ENCODE measurements around the gene CHM. TPM values are rescaled to one million over a fixed set of nuclear protein-coding genes. Genes with fewer than 3 reads are reported as not detected.
A peak's percentile ranks its signal among the peaks of the same experiment; 100 is the strongest.

Gene CHM
- total RNA-seq, 1 donor from 2014 or later, result 28.4 TPM

DNA sequence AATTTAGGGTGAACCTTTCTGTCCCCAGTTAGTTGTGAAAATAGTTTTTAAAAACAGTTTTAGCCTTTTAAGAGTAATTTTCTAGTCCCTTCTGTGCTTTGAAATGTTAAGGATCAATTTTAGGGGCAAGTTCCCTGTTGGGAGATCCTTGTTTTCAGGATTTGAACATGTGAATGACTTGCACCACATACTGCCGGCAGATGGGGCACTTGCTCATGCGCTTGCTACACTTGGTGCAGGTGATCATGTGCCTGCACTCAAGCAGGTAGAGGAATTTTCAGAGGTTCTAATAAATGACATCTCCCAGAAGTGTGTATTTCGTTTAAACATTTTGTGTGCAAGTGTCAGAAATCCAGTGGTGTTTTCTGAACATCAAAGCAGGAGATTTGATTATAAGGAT lies 195.9 kb downstream of the CHM start:
- Histone ChIP-seq H3K4me3 (no peak overlapping the region), H3K27me3 (no peaks in the 10 kb centered on the region), H3K36me3 (no peaks in the 10 kb centered on the region), H3K27ac (no peak overlapping the region), H3K4me1 (no peaks in the 10 kb centered on the region), H3K9me3 (no peaks in the 10 kb centered on the region)
- ATAC-seq (no peak), DNase-seq (peak; percentile 51)
- TF ChIP-seq, protein P1, sequence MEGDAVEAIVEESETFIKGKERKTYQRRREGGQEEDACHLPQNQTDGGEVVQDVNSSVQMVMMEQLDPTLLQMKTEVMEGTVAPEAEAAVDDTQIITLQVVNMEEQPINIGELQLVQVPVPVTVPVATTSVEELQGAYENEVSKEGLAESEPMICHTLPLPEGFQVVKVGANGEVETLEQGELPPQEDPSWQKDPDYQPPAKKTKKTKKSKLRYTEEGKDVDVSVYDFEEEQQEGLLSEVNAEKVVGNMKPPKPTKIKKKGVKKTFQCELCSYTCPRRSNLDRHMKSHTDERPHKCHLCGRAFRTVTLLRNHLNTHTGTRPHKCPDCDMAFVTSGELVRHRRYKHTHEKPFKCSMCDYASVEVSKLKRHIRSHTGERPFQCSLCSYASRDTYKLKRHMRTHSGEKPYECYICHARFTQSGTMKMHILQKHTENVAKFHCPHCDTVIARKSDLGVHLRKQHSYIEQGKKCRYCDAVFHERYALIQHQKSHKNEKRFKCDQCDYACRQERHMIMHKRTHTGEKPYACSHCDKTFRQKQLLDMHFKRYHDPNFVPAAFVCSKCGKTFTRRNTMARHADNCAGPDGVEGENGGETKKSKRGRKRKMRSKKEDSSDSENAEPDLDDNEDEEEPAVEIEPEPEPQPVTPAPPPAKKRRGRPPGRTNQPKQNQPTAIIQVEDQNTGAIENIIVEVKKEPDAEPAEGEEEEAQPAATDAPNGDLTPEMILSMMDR (IDR thresholded peaks at IDR 0.05), result peak; percentile 33
- intact Hi-C loops (cut with DNase I), result no loop called here

DNA sequence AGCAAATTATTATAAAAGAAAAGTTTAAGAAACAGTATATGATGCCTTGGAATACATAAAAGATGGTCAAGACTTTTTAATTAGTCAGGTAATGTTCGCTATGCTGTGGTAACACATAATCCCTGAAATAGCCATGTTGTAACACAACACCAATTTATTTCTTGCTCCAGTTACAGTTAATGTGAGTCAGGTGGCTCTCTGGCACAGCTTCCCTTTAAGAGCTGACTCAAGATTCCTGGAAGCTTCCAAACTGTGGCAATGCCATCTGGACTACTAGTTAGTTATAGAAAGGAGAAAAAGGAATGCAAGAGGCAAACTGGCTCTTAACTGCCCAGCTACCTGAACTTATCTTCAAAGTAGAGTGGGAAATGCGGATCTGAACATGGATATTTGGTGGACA lies 210.5 kb downstream of the CHM start:
- DNase-seq, result no peak
- ATAC-seq, result no peak
- no peaks in the 10 kb centered on the region for H3K4me1 ChIP-seq
- H3K36me3 ChIP-seq, result no peaks in the 10 kb centered on the region
- intact Hi-C loops (cut with DNase I), result no loop called here
- TF ChIP-seq, protein P1 (IDR thresholded peaks at IDR 0.05), result no peak
- H3K4me3 ChIP-seq, result no peak overlapping the region
- H3K27ac ChIP-seq, result no peak overlapping the region
- H3K9me3 ChIP-seq, result no peaks in the 10 kb centered on the region
- H3K27me3 ChIP-seq, result no peaks in the 10 kb centered on the region

- Histone ChIP-seq H3K27me3 (no peaks in the 10 kb centered on the region), H3K9me3 (no peaks in the 10 kb centered on the region), H3K4me1 (no peaks in the 10 kb centered on the region), H3K27ac (no peak overlapping the region), H3K4me3 (no peak overlapping the region), H3K36me3 (no peaks in the 10 kb centered on the region)
- ATAC-seq (no peak), DNase-seq (no peak)
- intact Hi-C loops (cut with DNase I), result no loop called here
- TF ChIP-seq, protein P1 (IDR thresholded peaks at IDR 0.05), result no peak
Measured at GRCh38 chrX:85828771-85829170, 218.6 kb downstream of the CHM start.

- intact Hi-C loops (cut with DNase I), result no loop called here
- H3K27ac ChIP-seq, result no peak overlapping the region
- H3K9me3 ChIP-seq, result no peaks in the 10 kb centered on the region
- H3K27me3 ChIP-seq, result no peaks in the 10 kb centered on the region
- no peak for DNase-seq
- ATAC-seq, result no peak
- no peak overlapping the region for H3K4me3 ChIP-seq
- TF ChIP-seq, protein P1 (IDR thresholded peaks at IDR 0.05), result no peak
- H3K4me1 ChIP-seq, result no peaks in the 10 kb centered on the region
- no peaks in the 10 kb centered on the region for H3K36me3 ChIP-seq
Measured at GRCh38 chrX:85815203-85815751, 232.1 kb downstream of the CHM start.

Small RNA genes lying within 50 kb of the gene (microRNA-seq; reads per million reads assigned to microRNA genes)
- not detected for gene MIR1321 (ENCODE audit: borderline microRNAs expressed)
- gene MIR361 (ENCODE audit: borderline microRNAs expressed), result 1,591 reads per million, percentile 87 among the genes with 10 or more reads in this experiment

Other genes starting within 250 kb of the CHM start
- not detected for gene DACH2, start 100.9 kb upstream of the CHM start, total RNA-seq

Data from upper lobe of right lung (tissue), 1 donor.